Psoas muscle (tissue), 8 donors: Measurements from ENCODE around the gene LYL1. TPM values are rescaled to one million over a fixed set of nuclear protein-coding genes. Genes with fewer than 3 reads are reported as not detected.

Source experiments
- ATAC-seq, 4 donors: fragments of 200-7000 bp; cut with Tn5 transposase; one replicate each; pipeline ENCODE4 v1.9.1; 2020; ENCODE audit warnings: moderate library complexity in 3 of 4, mild to moderate bottlenecking in 2 of 4
- DNase-seq, 2 donors: peaks; one replicate each; pipeline ENCODE4 v3.0.0-alpha.2; 2020
- H3K27ac ChIP-seq: fragments of 200-600 bp; one replicate; pipeline ENCODE4 v1.8.0; 2022
- H3K27me3 ChIP-seq, 3 donors: fragments of 200-600 bp in 1 of 3; one replicate each; pipeline versions ENCODE4 v1.6.1 to v1.8.0; 2013 to 2022; ENCODE audit warnings: low read length in 2 of 3, mild to moderate bottlenecking in 2 of 3, moderate library complexity in 1 of 3; ENCODE audit not compliant: insufficient read depth in 3 of 3
- H3K36me3 ChIP-seq, 2 donors: fragments of 200-600 bp in 1 of 2; one replicate each; pipeline versions ENCODE4 v1.6.1 to v1.8.0; 2013 to 2022; ENCODE audit warnings: low read depth in 1 of 2, mild to moderate bottlenecking in 1 of 2, moderate library complexity in 1 of 2; ENCODE audit not compliant: insufficient read depth in 1 of 2
- H3K4me1 ChIP-seq: fragments of 200-600 bp; one replicate; pipeline ENCODE4 v1.8.0; 2022
- H3K4me3 ChIP-seq: fragments of 200-600 bp; one replicate; pipeline ENCODE4 v1.8.0; 2022; ENCODE audit warnings: mild to moderate bottlenecking
- H3K9me3 ChIP-seq: fragments of 200-600 bp; one replicate; pipeline ENCODE4 v1.8.0; 2022
- CTCF ChIP-seq: fragments of 200-600 bp; IDR thresholded peaks from one replicate; pipeline ENCODE4 v1.8.0; 2022; ENCODE audit warnings: antibody characterized with exemption
- WGBS, 3 donors: extraction: QIAGEN DNeasy Blood & Tissue Kit; methylation state at CpG; one replicate each; pipeline versions ENCODE4 v1.1.6 to v1.1.7; 2013; 5-methylcytosine and 5-hydroxymethylcytosine counted together
- intact Hi-C, 2 donors: fragments of 100-400 bp; cut with DNase I; formaldehyde crosslinking; loops; one replicate each; pipeline versions ENCODE4 v1.11.0 to v1.14.2; 2022
- polyA plus RNA-seq, 3 donors: library from polyadenylated mRNA; stranded (reverse); fragments of 200-250 nt; gene quantifications; one replicate each; pipeline ENCODE4 v1.2.3, GENCODE V29; 2013
- total RNA-seq, 4 donors: library from RNA; stranded (reverse); fragmentation: NEBNext Ultra II Directional in 2 of 4; extraction: Animal tissue kit (Norgen Biotek cat#: 25700) in 2 of 4; gene quantifications; one replicate each; pipeline versions ENCODE4 v1.2.1 to v1.2.4, GENCODE V29; 2021 to 2023
- donor health status: healthy with polysubstance abuse.
- donor health status: DM: no; HTN: no; CAD: no; lungs with moderate emphysema.
- donor health status: Bipolar disorder and iron deficiency.
- donor health status: healthy.
- donor health status: DM: yes; HTN: yes; CAD: no.
- donor health status: DM: no; HTN: no; CAD: no.
- donor health status: DM: no; HTN: no; CAD: no.
- donor health status: DM: yes; HTN: yes; CAD: no.

LYL1 gene
- total and polyA plus RNA-seq, 7 donors = 1.1 to 4.6 (median 2.7) TPM

DNA sequence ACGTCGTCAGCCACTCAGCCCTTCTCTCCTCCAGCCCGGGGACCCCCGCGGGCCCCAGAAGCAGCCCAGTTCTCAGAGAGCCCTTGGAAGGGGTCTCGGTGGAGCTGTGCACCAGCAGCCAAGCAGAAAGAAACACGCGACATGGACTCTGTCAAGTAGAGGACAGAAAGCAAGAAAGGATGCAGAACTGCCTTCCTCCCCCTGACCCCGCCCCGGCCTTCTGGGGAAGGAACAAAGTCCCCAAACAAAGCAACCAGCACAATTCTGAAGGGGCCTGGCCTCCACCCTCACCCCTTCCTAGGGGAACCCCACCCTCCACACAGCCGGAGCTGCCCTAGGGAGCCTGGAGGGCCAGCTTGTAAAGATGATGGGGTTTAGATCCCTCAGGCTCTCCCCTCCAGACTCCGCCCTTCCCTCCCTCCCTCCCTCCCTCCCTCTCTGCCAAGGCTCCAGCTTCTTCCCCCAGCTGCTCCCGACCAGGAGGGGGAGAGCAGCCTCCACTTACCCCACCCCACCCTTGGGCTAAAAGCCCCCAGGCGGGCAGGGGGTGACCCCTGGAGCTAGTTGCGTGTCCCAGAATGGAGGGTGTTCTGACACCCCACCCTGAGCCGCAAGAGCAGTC lies 7.8 kb downstream of the LYL1 start:
- peak overlapping the region; percentile 15 for H3K4me3 ChIP-seq
- DNase-seq (no peak), ATAC-seq (no peak)
- TF ChIP-seq CTCF = no peak
- no peaks in the 10 kb centered on the region for H3K9me3 ChIP-seq
- H3K4me1 ChIP-seq = peaks cover 29% of the 10 kb centered on the region
- H3K36me3 ChIP-seq = peaks cover 0 to 44% of the 10 kb centered on the region in 2 donors
- H3K27ac ChIP-seq = no peak overlapping the region
- H3K27me3 ChIP-seq = no peaks in the 10 kb centered on the region
- intact Hi-C loops = no loop called here
- WGBS, 3 donors = 71 to 74% (median 72%) methylated on average over 14 to 16 of the region's 16 CpGs

DNA sequence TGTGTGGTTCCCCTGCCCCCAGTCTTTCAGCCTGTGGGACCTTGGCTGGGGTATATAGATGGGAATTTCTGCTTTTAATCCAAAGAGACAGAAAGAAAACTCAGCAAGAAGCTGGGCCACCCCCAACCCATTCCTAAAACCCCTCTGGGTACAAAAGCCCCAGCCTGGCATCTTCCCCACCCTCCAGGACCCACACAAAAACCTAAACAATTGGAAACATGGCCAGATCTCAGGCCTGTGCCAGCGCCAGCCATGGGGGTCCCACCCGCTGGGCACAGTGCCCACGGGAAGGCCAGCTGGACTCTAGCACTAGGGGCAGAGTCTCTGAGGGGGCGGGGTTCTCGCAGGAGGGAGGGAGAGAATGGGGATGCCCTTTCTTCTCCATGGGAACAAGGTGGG lies 8.6 kb downstream of the LYL1 start:
- peaks cover 0 to 51% of the 10 kb centered on the region in 2 donors for H3K36me3 ChIP-seq
- no peak for DNase-seq
- no peaks in the 10 kb centered on the region for H3K27me3 ChIP-seq
- H3K9me3 ChIP-seq = no peaks in the 10 kb centered on the region
- intact Hi-C loops = no loop called here
- peak overlapping the region; percentile 74 for H3K27ac ChIP-seq
- 36 to 52% (median 49%) methylated on average over 5 of the region's 5 CpGs for WGBS, 3 donors
- H3K4me3 ChIP-seq = no peak overlapping the region
- no peak for ATAC-seq
- TF ChIP-seq CTCF = no peak
- peaks cover 29% of the 10 kb centered on the region for H3K4me1 ChIP-seq

- DNase-seq (peak; percentile 87 to 91), ATAC-seq (peak; percentile 76 to 83 (median 80))
- Histone ChIP-seq H3K4me1 (peaks cover 25% of the 10 kb centered on the region), H3K27me3 (no peaks in the 10 kb centered on the region), H3K4me3 (no peak overlapping the region), H3K36me3 (peaks cover 0 to 53% of the 10 kb centered on the region in 2 donors), H3K9me3 (no peaks in the 10 kb centered on the region), H3K27ac (peak overlapping the region; percentile 74)
- TF ChIP-seq CTCF = peak; percentile 99
- 36 to 49% (median 36%) methylated on average over 12 of the region's 12 CpGs for WGBS, 3 donors
- intact Hi-C loops = loop anchor here (1.0 to 2.0 kb wide), 2 partner anchors 115 kb away; no protein-coding TSS in a partner anchor
These were observed 9.1 kb downstream of the LYL1 start for GRCh38 chr19:13093407-13094105.

DNA sequence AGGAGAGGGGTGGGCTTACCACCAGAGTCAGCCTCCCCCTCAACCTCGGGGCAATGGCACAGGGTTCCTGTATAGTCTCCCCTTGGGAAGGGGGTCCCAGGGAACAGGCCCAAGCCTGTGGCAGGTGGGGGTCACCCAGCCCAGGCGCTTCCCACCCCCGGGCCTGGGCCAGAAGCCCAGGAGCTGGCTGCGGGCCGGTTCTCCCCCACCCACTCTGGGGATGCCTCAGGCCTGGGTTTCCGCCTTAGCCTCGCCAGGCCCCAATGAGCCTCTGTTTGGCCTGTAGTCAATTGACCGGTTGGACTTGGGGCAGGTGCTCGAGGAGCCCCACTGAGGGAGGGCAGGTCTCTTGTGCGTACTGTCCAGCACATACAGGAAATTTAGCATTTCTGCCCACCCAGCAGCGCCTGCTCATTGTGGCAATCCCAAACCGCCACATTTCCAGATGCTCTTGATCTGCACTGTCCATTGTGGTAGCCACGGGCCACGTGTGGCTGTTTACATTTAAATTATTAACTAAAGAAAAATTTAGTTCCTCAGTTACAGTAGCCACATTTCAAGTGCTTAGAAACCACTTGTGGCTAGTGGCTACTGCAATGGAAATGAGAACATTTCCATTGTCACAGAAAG lies 9.9 kb downstream of the LYL1 start:
- no peak overlapping the region for H3K4me3 ChIP-seq
- peaks cover 25% of the 10 kb centered on the region for H3K4me1 ChIP-seq
- WGBS, 3 donors = 44 to 58% (median 44%) methylated on average over 14 of the region's 14 CpGs
- no peaks in the 10 kb centered on the region for H3K27me3 ChIP-seq
- ATAC-seq (peak in 1 of 4 donors; percentile 3), DNase-seq (no peak)
- H3K36me3 ChIP-seq = peaks cover 0 to 58% of the 10 kb centered on the region in 2 donors
- no peaks in the 10 kb centered on the region for H3K9me3 ChIP-seq
- H3K27ac ChIP-seq = peak overlapping the region; percentile 74
- intact Hi-C loops = loop anchor here (1.0 to 2.0 kb wide), 2 partner anchors 114 kb away; no protein-coding TSS in a partner anchor
- no peak for TF ChIP-seq CTCF
